Upper lobe of left lung (tissue), 6 donors: Measurements from ENCODE around the gene ROR2. TPM values are rescaled to one million over a fixed set of nuclear protein-coding genes. Genes with fewer than 3 reads are reported as not detected.
"Not testable (repeated sequence)": the region's sequence is repeated elsewhere in the genome, so short reads cannot be mapped to it uniquely, and the experiment has no call there.

Source experiments
- ATAC-seq, 2 donors: fragments of 200-7000 bp; cut with Tn5 transposase; one replicate each; pipeline ENCODE4 v1.9.1; 2022; ENCODE audit warnings: mild to moderate bottlenecking in 2 of 2, moderate library complexity in 2 of 2; ENCODE audit not compliant: low FRiP score in 2 of 2
- DNase-seq, 2 donors: peaks; one replicate each; pipeline ENCODE4 v3.0.0-alpha.2; 2019 to 2020
- H3K27ac ChIP-seq, 4 donors: fragments of 200-600 bp; sonication (generic); one replicate each; pipeline ENCODE4 v1.5.1; 2016 to 2019
- H3K27me3 ChIP-seq, 4 donors: fragments of 200-600 bp; sonication (generic); one replicate each; pipeline ENCODE4 v1.5.1; 2017 to 2019
- H3K36me3 ChIP-seq, 4 donors: fragments of 200-600 bp; sonication (generic); one replicate each; pipeline ENCODE4 v1.5.1; 2016 to 2019
- H3K4me1 ChIP-seq, 4 donors: fragments of 200-600 bp; sonication (generic); one replicate each; pipeline ENCODE4 v1.5.1; 2018 to 2019
- H3K4me3 ChIP-seq, 4 donors: fragments of 200-600 bp; sonication (generic); one replicate each; pipeline ENCODE4 v1.5.1; 2017 to 2019; ENCODE audit warnings: mild to moderate bottlenecking in 2 of 4, moderate library complexity in 1 of 4
- H3K9me3 ChIP-seq, 4 donors: fragments of 200-600 bp; sonication (generic); one replicate each; pipeline ENCODE4 v1.5.1; 2018 to 2019
- CTCF ChIP-seq, 6 experiments: fragments of 450-650 bp in 4 of 6; fragments of 200-600 bp in 2 of 6; sonication (generic) in 2 of 6; IDR thresholded peaks; one replicate each; pipeline ENCODE4 v1.5.1; 2016 to 2019; ENCODE audit warnings: antibody characterized with exemption in 6 of 6
- EP300 ChIP-seq, 4 donors: sonication (generic); formaldehyde crosslinking; IDR thresholded peaks; one replicate each; pipeline ENCODE4 v1.5.1; 2017; ENCODE audit warnings: antibody characterized with exemption in 4 of 4, control low read depth in 2 of 4
- POLR2A ChIP-seq, 4 donors: fragments of 450-650 bp; IDR thresholded peaks; one replicate each; pipeline ENCODE4 v1.5.1; 2016 to 2017; ENCODE audit warnings: antibody characterized with exemption in 4 of 4, mild to moderate bottlenecking in 2 of 4
- POLR2AphosphoS5 ChIP-seq, 2 donors: sonication (generic); formaldehyde crosslinking; IDR thresholded peaks; one replicate each; pipeline ENCODE4 v1.5.1; 2017; ENCODE audit warnings: antibody characterized with exemption in 2 of 2
- WGBS, 2 donors: methylation state at CpG; one replicate each; pipeline ENCODE4 v1.1.5; 2017 to 2018; 5-methylcytosine and 5-hydroxymethylcytosine counted together
- total RNA-seq, 6 donors: library from RNA; depleted of rRNA in 4 of 6; stranded (reverse); fragments of >200 nt in 4 of 6; gene quantifications; one replicate each; pipeline versions ENCODE4 v1.1.0 to v1.2.1, GENCODE V29; 2016 to 2021
- donor health status: DM: no; HTN: no; CAD: no; lungs with moderate emphysema.
- donor health status: DM: no; HTN: yes; CAD: no; lungs with severe emphysema.

ROR2 gene
- total RNA-seq, 6 donors from 2014 or later: 2.7 to 8.1 (median 3.4) TPM

- no peak overlapping the region for H3K27ac ChIP-seq
- no peak overlapping the region for H3K4me3 ChIP-seq
- no peak for ATAC-seq
- H3K36me3 ChIP-seq: no peaks in the 10 kb centered on the region
- H3K9me3 ChIP-seq: peaks cover 0 to 10% (median 4%) of the 10 kb centered on the region in 4 donors
- no peak for DNase-seq
- 70 to 87% methylated on average over 2 of the region's 2 CpGs for WGBS, 2 donors
- TF ChIP-seq POLR2AphosphoS5 (IDR thresholded peaks at IDR 0.05) (no peak), EP300 (IDR thresholded peaks at IDR 0.05) (no peak), POLR2A (IDR thresholded peaks at IDR 0.05) (no peak), CTCF (IDR thresholded peaks at IDR 0.05) (no peak)
- H3K27me3 ChIP-seq: no peaks in the 10 kb centered on the region
- H3K4me1 ChIP-seq: no peaks in the 10 kb centered on the region
Observed at GRCh38 chr9:91640428-91640827, 309.6 kb downstream of the ROR2 start.

GRCh38 chr9:91639054-91639453, 311.0 kb downstream of the ROR2 start:
- no peak overlapping the region for H3K4me3 ChIP-seq
- ATAC-seq (no peak), DNase-seq (no peak)
- no peak overlapping the region for H3K27ac ChIP-seq
- H3K4me1 ChIP-seq: no peaks in the 10 kb centered on the region
- TF ChIP-seq EP300 (IDR thresholded peaks at IDR 0.05): no peak
- TF ChIP-seq POLR2A (IDR thresholded peaks at IDR 0.05): no peak
- TF ChIP-seq CTCF (IDR thresholded peaks at IDR 0.05): no peak
- no peak for TF ChIP-seq POLR2AphosphoS5 (IDR thresholded peaks at IDR 0.05)
- peaks cover 0 to 10% (median 4%) of the 10 kb centered on the region in 4 donors for H3K9me3 ChIP-seq
- H3K27me3 ChIP-seq: no peaks in the 10 kb centered on the region
- WGBS, 2 donors: 93 to 95% methylated on average over 1 of the region's 1 CpG
- H3K36me3 ChIP-seq: no peaks in the 10 kb centered on the region

- 76 to 93% methylated on average over 7 of the region's 7 CpGs for WGBS, 2 donors
- not testable (repeated sequence) for H3K9me3 ChIP-seq
Observed at GRCh38 chr9:91634832-91635231, 315.2 kb downstream of the ROR2 start.

GRCh38 chr9:91629718-91630117, 320.3 kb downstream of the ROR2 start:
- Histone ChIP-seq H3K4me3 (no peak overlapping the region), H3K4me1 (no peaks in the 10 kb centered on the region), H3K27me3 (no peaks in the 10 kb centered on the region), H3K9me3 (peaks cover 0 to 3% (median 0%) of the 10 kb centered on the region in 4 donors), H3K36me3 (no peaks in the 10 kb centered on the region), H3K27ac (no peak overlapping the region)
- ATAC-seq: no peak
- no peak for DNase-seq
- TF ChIP-seq EP300 (IDR thresholded peaks at IDR 0.05) (no peak), CTCF (IDR thresholded peaks at IDR 0.05) (no peak), POLR2A (IDR thresholded peaks at IDR 0.05) (no peak), POLR2AphosphoS5 (IDR thresholded peaks at IDR 0.05) (no peak)

More at GRCh38 chr9:91634832-91635231, 315.2 kb downstream of the ROR2 start:
- H3K27me3 ChIP-seq, H3K4me3 ChIP-seq, H3K36me3 ChIP-seq, H3K4me1 ChIP-seq, ATAC-seq, DNase-seq, H3K27ac ChIP-seq: not testable (repeated sequence)

- Histone ChIP-seq H3K4me1 (no peaks in the 10 kb centered on the region), H3K27me3 (no peaks in the 10 kb centered on the region), H3K9me3 (peaks cover 0 to 3% (median 0%) of the 10 kb centered on the region in 4 donors), H3K4me3 (no peak overlapping the region), H3K27ac (no peak overlapping the region), H3K36me3 (no peaks in the 10 kb centered on the region)
- no peak for DNase-seq
- TF ChIP-seq EP300 (IDR thresholded peaks at IDR 0.05) (no peak), POLR2A (IDR thresholded peaks at IDR 0.05) (no peak), POLR2AphosphoS5 (IDR thresholded peaks at IDR 0.05) (no peak), CTCF (IDR thresholded peaks at IDR 0.05) (no peak)
- no peak for ATAC-seq
- 87 to 90% methylated on average over 1 of the region's 1 CpG for WGBS, 2 donors
Observed at GRCh38 chr9:91628892-91629291, 321.1 kb downstream of the ROR2 start.
